SU-DHL-6 (cell line): ENCODE data around the gene GSE1.
"Not testable (repeated sequence)": the region's sequence is repeated elsewhere in the genome, so short reads cannot be mapped to it uniquely, and the experiment has no call there.

Source experiments
- H2AFZ ChIP-seq: fragments of 200-600 bp; sonication (generic); 2 replicates; pipeline ENCODE4 v1.6.1; 2014; ENCODE audit warnings: low read depth, mild to moderate bottlenecking, moderate library complexity, mixed read lengths, antibody characterized with exemption, low read length; ENCODE audit not compliant: severe bottlenecking
- H3F3A ChIP-seq: fragments of 200-600 bp; shearing (Covaris generic); 2 replicates; pipeline ENCODE4 v1.6.0; 2016; ENCODE audit warnings: antibody characterized with exemption, mild to moderate bottlenecking; ENCODE audit not compliant: insufficient read depth
- H3K27ac ChIP-seq: fragments of 200-600 bp; sonication (generic); 2 replicates; pipeline ENCODE4 v1.5.1; 2016; ENCODE audit warnings: low read depth, mild to moderate bottlenecking, low read length, moderate library complexity, mixed read lengths
- H3K27me3 ChIP-seq: fragments of 200-600 bp; sonication (generic), shearing (Covaris generic); 2 replicates; pipeline ENCODE4 v1.6.0; 2014; ENCODE audit warnings: mild to moderate bottlenecking, low read length
- H3K36me3 ChIP-seq: fragments of 200-600 bp; sonication (generic); 2 replicates; pipeline ENCODE4 v1.6.1; 2014; ENCODE audit warnings: mild to moderate bottlenecking, low read length, mixed read lengths
- H3K4me2 ChIP-seq: fragments of 300-600, 200-600 bp; shearing (Covaris generic), sonication (generic); 2 replicates; pipeline ENCODE4 v1.6.0; 2014; ENCODE audit warnings: low read length, low read depth, mild to moderate bottlenecking; ENCODE audit not compliant: poor library complexity, severe bottlenecking
- H3K4me3 ChIP-seq: fragments of 200-600 bp; sonication (generic); 2 replicates; pipeline ENCODE4 v1.5.1; 2014; ENCODE audit warnings: antibody characterized with exemption, low read length, mild to moderate bottlenecking, mixed read lengths; ENCODE audit not compliant: insufficient read depth, poor library complexity, severe bottlenecking
- H3K79me2 ChIP-seq: fragments of 200-600 bp; sonication (generic); 2 replicates; pipeline ENCODE4 v1.6.1; 2014; ENCODE audit warnings: mild to moderate bottlenecking, low read length, moderate library complexity; ENCODE audit not compliant: insufficient read depth
- H3K9ac ChIP-seq: fragments of 200-600 bp; sonication (generic); 2 replicates; pipeline ENCODE4 v1.7.0; 2014; ENCODE audit warnings: mild to moderate bottlenecking, low read length
- H3K9me2 ChIP-seq: fragments of 200-600 bp; sonication (generic); replicated peaks from 2 replicates; pipeline ENCODE4 v1.6.1; 2014; ENCODE audit warnings: low read length; ENCODE audit not compliant: insufficient read depth
- H3K9me3 ChIP-seq: fragments of 200-600 bp; sonication (generic); 2 replicates; pipeline ENCODE4 v1.6.1; 2014; ENCODE audit warnings: low read length, mixed read lengths; ENCODE audit not compliant: insufficient read depth
- H4K20me1 ChIP-seq: fragments of 200-600 bp; sonication (generic); 2 replicates; pipeline ENCODE4 v1.6.1; 2014; ENCODE audit warnings: low read depth, mild to moderate bottlenecking, antibody characterized with exemption, low read length, moderate library complexity, mixed read lengths
- CTCF ChIP-seq: fragments of 200-600 bp; sonication (generic); IDR thresholded peaks from one replicate; pipeline ENCODE4 v1.5.1; 2017; ENCODE audit warnings: antibody characterized with exemption, mild to moderate bottlenecking, low read length, moderate library complexity; ENCODE audit not compliant: insufficient read depth, poor library complexity, severe bottlenecking
- EZH2phosphoT487 ChIP-seq: fragments of 200-600 bp; sonication (generic), shearing (Covaris generic); conservative IDR thresholded peaks from 2 replicates; pipeline ENCODE4 v1.6.1; 2018; ENCODE audit warnings: mild to moderate bottlenecking, antibody characterized with exemption, low read length, moderate library complexity, mixed read lengths

Gene GSE1

GRCh38 chr16:85590506-85590832, 22.7 kb upstream of the GSE1 start:
- H3K27me3 ChIP-seq = no peaks in the 10 kb centered on the region
- no peak overlapping the region for H3K9ac ChIP-seq
- H3K4me2 ChIP-seq = no peak overlapping the region
- no peak overlapping the region for H3K27ac ChIP-seq
- no peak overlapping the region for H3K4me3 ChIP-seq
- no peaks in the 10 kb centered on the region for H3F3A ChIP-seq
- no peak overlapping the region for H2AFZ ChIP-seq
- no peaks in the 10 kb centered on the region for H3K36me3 ChIP-seq
- H4K20me1 ChIP-seq = no peaks in the 10 kb centered on the region
- no peaks in the 10 kb centered on the region for H3K9me2 ChIP-seq
- no peaks in the 10 kb centered on the region for H3K9me3 ChIP-seq
- H3K79me2 ChIP-seq = no peaks in the 10 kb centered on the region
- no peak for TF ChIP-seq EZH2phosphoT487
- no peak for TF ChIP-seq CTCF

GRCh38 chr16:85591381-85591780, 21.7 kb upstream of the GSE1 start:
- no peaks in the 10 kb centered on the region for H3K9me2 ChIP-seq
- H3K27me3 ChIP-seq = no peaks in the 10 kb centered on the region
- H3F3A ChIP-seq = no peaks in the 10 kb centered on the region
- H3K4me2 ChIP-seq = no peak overlapping the region
- no peaks in the 10 kb centered on the region for H3K36me3 ChIP-seq
- H3K79me2 ChIP-seq = no peaks in the 10 kb centered on the region
- TF ChIP-seq CTCF (no peak), EZH2phosphoT487 (no peak)
- no peak overlapping the region for H2AFZ ChIP-seq
- H3K9me3 ChIP-seq = no peaks in the 10 kb centered on the region
- H3K27ac ChIP-seq = no peak overlapping the region
- no peaks in the 10 kb centered on the region for H4K20me1 ChIP-seq
- no peak overlapping the region for H3K4me3 ChIP-seq
- H3K9ac ChIP-seq = no peak overlapping the region

GRCh38 chr16:85592277-85592676, 20.8 kb upstream of the GSE1 start:
- not testable (repeated sequence) for H3K27ac ChIP-seq, H3F3A ChIP-seq, H3K9me3 ChIP-seq, H3K36me3 ChIP-seq, H3K9ac ChIP-seq, H3K9me2 ChIP-seq, H3K4me2 ChIP-seq, H2AFZ ChIP-seq, H3K4me3 ChIP-seq, H3K27me3 ChIP-seq, H3K79me2 ChIP-seq, H4K20me1 ChIP-seq

GRCh38 chr16:85592700-85593493, 20.2 kb upstream of the GSE1 start:
- TF ChIP-seq EZH2phosphoT487 (no peak), CTCF (no peak)
- Histone ChIP-seq H3K27me3 (no peaks in the 10 kb centered on the region), H3K4me2 (no peak overlapping the region), H3K9me3 (no peaks in the 10 kb centered on the region), H2AFZ (no peak overlapping the region), H3F3A (no peaks in the 10 kb centered on the region), H3K9ac (no peak overlapping the region), H3K79me2 (no peaks in the 10 kb centered on the region), H3K27ac (no peak overlapping the region), H4K20me1 (no peaks in the 10 kb centered on the region), H3K36me3 (no peaks in the 10 kb centered on the region), H3K9me2 (no peaks in the 10 kb centered on the region), H3K4me3 (no peak overlapping the region)
